Colonic mucosa (tissue), 4 donors: ENCODE data around the gene DOCK9. TPM values are rescaled to one million over a fixed set of nuclear protein-coding genes. Genes with fewer than 3 reads are reported as not detected.

Source experiments
- DNase-seq: peaks from one replicate; pipeline ENCODE4 v3.0.0-alpha.2; 2020
- H3K27ac ChIP-seq: fragments of 200-600 bp; one replicate; pipeline ENCODE4 v1.8.0; 2021
- H3K27me3 ChIP-seq: fragments of 200-600 bp; one replicate; pipeline ENCODE4 v1.8.0; 2021
- H3K36me3 ChIP-seq: fragments of 200-600 bp; one replicate; pipeline ENCODE4 v1.8.0; 2021
- H3K4me1 ChIP-seq: fragments of 200-600 bp; one replicate; pipeline ENCODE4 v1.8.0; 2021; ENCODE audit warnings: mild to moderate bottlenecking
- H3K4me3 ChIP-seq: fragments of 200-600 bp; one replicate; pipeline ENCODE4 v1.8.0; 2021
- H3K9ac ChIP-seq, 2 donors: one replicate each; pipeline ENCODE4 v1.7.0; 2013; ENCODE audit warnings: control low read depth in 2 of 2, low read depth in 2 of 2, low read length in 2 of 2
- H3K9me3 ChIP-seq: fragments of 200-600 bp; one replicate; pipeline ENCODE4 v1.8.0; 2021
- CTCF ChIP-seq: fragments of 200-600 bp; IDR thresholded peaks from one replicate; pipeline ENCODE4 v1.8.0; 2022; ENCODE audit warnings: antibody characterized with exemption, mild to moderate bottlenecking
- intact Hi-C: fragments of 100-400 bp; cut with DNase I; formaldehyde crosslinking; loops from one replicate; pipeline ENCODE4 v1.14.1; 2022
- total RNA-seq, 2 donors: library from RNA; stranded (reverse); fragmentation: NEBNext Ultra II Directional in 1 of 2; extraction: Animal tissue kit (Norgen Biotek cat#: 25700) in 1 of 2; gene quantifications; one replicate each; pipeline ENCODE4 v1.2.1, GENCODE V29; 2021
- donor health status: healthy.
- donor health status: DM: no; HTN: no; CAD: no.
- donor health status: DM: no; HTN: no; CAD: no.

The DOCK9 gene
- total RNA-seq, 2 donors from 2014 or later, result 42.3 to 52.4 TPM

GRCh38 chr13:98869408-98870090 is 108.3 kb downstream of the DOCK9 start:
- Histone ChIP-seq H3K4me1 (no peaks in the 10 kb centered on the region), H3K27me3 (no peaks in the 10 kb centered on the region), H3K9ac (no peak overlapping the region), H3K9me3 (no peaks in the 10 kb centered on the region), H3K4me3 (no peak overlapping the region), H3K27ac (no peak overlapping the region), H3K36me3 (no peaks in the 10 kb centered on the region)
- TF ChIP-seq CTCF, result no peak
- no peak for DNase-seq
- intact Hi-C loops, result loop anchor here (10.0 kb wide), 1 partner anchor 165 kb away; no protein-coding TSS in a partner anchor

GRCh38 chr13:98868932-98869331 is 108.9 kb downstream of the DOCK9 start:
- no peaks in the 10 kb centered on the region for H3K36me3 ChIP-seq

GRCh38 chr13:98866882-98867281 is 111.0 kb downstream of the DOCK9 start:
- intact Hi-C loops, result no loop called here
- Histone ChIP-seq H3K27ac (no peak overlapping the region), H3K9me3 (no peaks in the 10 kb centered on the region), H3K9ac (no peak overlapping the region), H3K27me3 (no peaks in the 10 kb centered on the region), H3K36me3 (no peaks in the 10 kb centered on the region), H3K4me1 (no peaks in the 10 kb centered on the region), H3K4me3 (no peak overlapping the region)
- no peak for DNase-seq
- no peak for TF ChIP-seq CTCF

More at GRCh38 chr13:98868932-98869331, 108.9 kb downstream of the DOCK9 start:
- intact Hi-C loops, result no loop called here
- H3K4me1 ChIP-seq, result no peaks in the 10 kb centered on the region
- no peak overlapping the region for H3K9ac ChIP-seq
- H3K4me3 ChIP-seq, result no peak overlapping the region
- no peaks in the 10 kb centered on the region for H3K27me3 ChIP-seq
- DNase-seq, result no peak
- no peaks in the 10 kb centered on the region for H3K9me3 ChIP-seq
- TF ChIP-seq CTCF, result no peak
- no peak overlapping the region for H3K27ac ChIP-seq

- H3K4me1 ChIP-seq, result no peaks in the 10 kb centered on the region
- intact Hi-C loops, result no loop called here
- H3K9me3 ChIP-seq, result no peaks in the 10 kb centered on the region
- H3K4me3 ChIP-seq, result no peak overlapping the region
- no peak for DNase-seq
- H3K36me3 ChIP-seq, result no peaks in the 10 kb centered on the region
- no peaks in the 10 kb centered on the region for H3K27me3 ChIP-seq
- TF ChIP-seq CTCF, result no peak
- no peak overlapping the region for H3K27ac ChIP-seq
- no peak overlapping the region for H3K9ac ChIP-seq
Observed at GRCh38 chr13:98860491-98860890, 117.4 kb downstream of the DOCK9 start.

GRCh38 chr13:98858191-98858590 is 119.7 kb downstream of the DOCK9 start:
- Histone ChIP-seq H3K4me3 (no peak overlapping the region), H3K9ac (no peak overlapping the region), H3K9me3 (no peaks in the 10 kb centered on the region), H3K27ac (no peak overlapping the region), H3K27me3 (no peaks in the 10 kb centered on the region), H3K36me3 (no peaks in the 10 kb centered on the region), H3K4me1 (no peaks in the 10 kb centered on the region)
- no peak for DNase-seq
- intact Hi-C loops, result no loop called here
- TF ChIP-seq CTCF, result no peak
